ENCODE results near the gene PLCE1. TPM values are rescaled to one million over a fixed set of nuclear protein-coding genes. Genes with fewer than 3 reads are reported as not detected.

The PLCE1 gene
- total RNA-seq, 1 experiment from 2014 or later: 3.9 TPM

- no peak overlapping the region for H3K4me3 ChIP-seq
- H3K36me3 ChIP-seq: peaks cover 2% of the 10 kb centered on the region
- no peaks in the 10 kb centered on the region for H3K27me3 ChIP-seq
- peaks cover 4% of the 10 kb centered on the region; the same call in 1 of the 2 replicates for H3K9me3 ChIP-seq
- peak; percentile 74 for DNase-seq
Observed at GRCh38 chr10:94006591-94007550, 13.1 kb downstream of the PLCE1 start.

GRCh38 chr10:94008526-94008925 is 14.8 kb downstream of the PLCE1 start:
- no peak for DNase-seq
- H3K27me3 ChIP-seq: no peaks in the 10 kb centered on the region
- H3K9me3 ChIP-seq: peaks cover 4% of the 10 kb centered on the region; the same call in 1 of the 2 replicates
- peaks cover 2% of the 10 kb centered on the region for H3K36me3 ChIP-seq
- H3K4me3 ChIP-seq: no peak overlapping the region

GRCh38 chr10:94010116-94010515 is 16.4 kb downstream of the PLCE1 start:
- no peaks in the 10 kb centered on the region for H3K27me3 ChIP-seq
- no peak for DNase-seq
- peaks cover 4% of the 10 kb centered on the region; the same call in 1 of the 2 replicates for H3K9me3 ChIP-seq
- peaks cover 2% of the 10 kb centered on the region for H3K36me3 ChIP-seq
- H3K4me3 ChIP-seq: no peak overlapping the region

GRCh38 chr10:94010886-94011285 is 17.2 kb downstream of the PLCE1 start:
- Histone ChIP-seq H3K36me3 (peaks cover 2% of the 10 kb centered on the region), H3K27me3 (no peaks in the 10 kb centered on the region), H3K4me3 (no peak overlapping the region), H3K9me3 (peaks cover 4% of the 10 kb centered on the region; the same call in 1 of the 2 replicates)
- DNase-seq: no peak

- DNase-seq: no peak
- peaks cover 2% of the 10 kb centered on the region for H3K36me3 ChIP-seq
- peaks cover 4% of the 10 kb centered on the region; the same call in 1 of the 2 replicates for H3K9me3 ChIP-seq
- H3K27me3 ChIP-seq: no peaks in the 10 kb centered on the region
- H3K4me3 ChIP-seq: no peak overlapping the region
Observed at GRCh38 chr10:94011296-94011695, 17.6 kb downstream of the PLCE1 start.

GRCh38 chr10:94012834-94013233 is 19.1 kb downstream of the PLCE1 start:
- peaks cover 2% of the 10 kb centered on the region for H3K36me3 ChIP-seq
- H3K27me3 ChIP-seq: no peaks in the 10 kb centered on the region
- peaks cover 4% of the 10 kb centered on the region; the same call in 1 of the 2 replicates for H3K9me3 ChIP-seq
- DNase-seq: peak; percentile 39
- H3K4me3 ChIP-seq: no peak overlapping the region

GRCh38 chr10:94013331-94013760 is 19.6 kb downstream of the PLCE1 start:
- Histone ChIP-seq H3K27me3 (no peaks in the 10 kb centered on the region), H3K4me3 (no peak overlapping the region), H3K36me3 (peaks cover 2% of the 10 kb centered on the region), H3K9me3 (peaks cover 4% of the 10 kb centered on the region; the same call in 1 of the 2 replicates)
- DNase-seq: no peak

- no peak for DNase-seq
- Histone ChIP-seq H3K27me3 (no peaks in the 10 kb centered on the region), H3K9me3 (peaks cover 4% of the 10 kb centered on the region; the same call in 1 of the 2 replicates), H3K36me3 (peaks cover 2% of the 10 kb centered on the region), H3K4me3 (no peak overlapping the region)
Observed at GRCh38 chr10:94014304-94014703, 20.6 kb downstream of the PLCE1 start.

- Histone ChIP-seq H3K4me3 (no peak overlapping the region), H3K9me3 (no peaks in the 10 kb centered on the region), H3K36me3 (no peaks in the 10 kb centered on the region), H3K27me3 (no peaks in the 10 kb centered on the region)
- DNase-seq: no peak
Observed at GRCh38 chr10:94016727-94017714, 23.3 kb downstream of the PLCE1 start.

GRCh38 chr10:94018107-94018506 is 24.4 kb downstream of the PLCE1 start:
- H3K27me3 ChIP-seq: no peaks in the 10 kb centered on the region
- no peaks in the 10 kb centered on the region for H3K9me3 ChIP-seq
- no peak overlapping the region for H3K4me3 ChIP-seq
- DNase-seq: no peak
- no peaks in the 10 kb centered on the region for H3K36me3 ChIP-seq

- no peak for DNase-seq
- Histone ChIP-seq H3K4me3 (no peak overlapping the region), H3K9me3 (peaks cover 24% of the 10 kb centered on the region), H3K27me3 (no peaks in the 10 kb centered on the region), H3K36me3 (no peaks in the 10 kb centered on the region)
Observed at GRCh38 chr10:94023906-94024305, 30.2 kb downstream of the PLCE1 start.

- peaks cover 29% of the 10 kb centered on the region for H3K9me3 ChIP-seq
- no peaks in the 10 kb centered on the region for H3K36me3 ChIP-seq
- H3K27me3 ChIP-seq: no peaks in the 10 kb centered on the region
- no peak for DNase-seq
- H3K4me3 ChIP-seq: no peak overlapping the region
Observed at GRCh38 chr10:94024407-94024806, 30.7 kb downstream of the PLCE1 start.

GRCh38 chr10:94025806-94026205 is 32.1 kb downstream of the PLCE1 start:
- Histone ChIP-seq H3K36me3 (peaks cover 3% of the 10 kb centered on the region), H3K27me3 (no peaks in the 10 kb centered on the region), H3K4me3 (no peak overlapping the region), H3K9me3 (peaks cover 40% of the 10 kb centered on the region)
- no peak for DNase-seq

- H3K36me3 ChIP-seq: peaks cover 13% of the 10 kb centered on the region
- no peaks in the 10 kb centered on the region for H3K27me3 ChIP-seq
- DNase-seq: peak; percentile 3
- H3K9me3 ChIP-seq: peaks cover 46% of the 10 kb centered on the region
- H3K4me3 ChIP-seq: no peak overlapping the region
Observed at GRCh38 chr10:94027197-94027596, 33.5 kb downstream of the PLCE1 start.

GRCh38 chr10:94029955-94030354 is 36.2 kb downstream of the PLCE1 start:
- H3K4me3 ChIP-seq: no peak overlapping the region
- peaks cover 46% of the 10 kb centered on the region for H3K9me3 ChIP-seq
- no peak for DNase-seq
- peaks cover 13% of the 10 kb centered on the region for H3K36me3 ChIP-seq
- H3K27me3 ChIP-seq: no peaks in the 10 kb centered on the region

GRCh38 chr10:94035982-94036765 is 42.4 kb downstream of the PLCE1 start:
- DNase-seq: no peak
- Histone ChIP-seq H3K36me3 (peaks cover 6% of the 10 kb centered on the region), H3K9me3 (peaks cover 2% of the 10 kb centered on the region), H3K4me3 (no peak overlapping the region), H3K27me3 (no peaks in the 10 kb centered on the region)

Data from MG63 (cell line).